Keratinocyte (primary cell): ENCODE results near the gene PPP1R1C.

Experiments
- CTCF ChIP-seq, 3 experiments: IDR thresholded peaks in 1 of 3; conservative IDR thresholded peaks in 1 of 3; optimal IDR thresholded peaks in 1 of 3; 2 replicates in 2 of 3; 3 replicates in 1 of 3; pipeline versions ENCODE3 to v1.5.1; 2011; ENCODE audit warnings: low read length in 3 of 3, mild to moderate bottlenecking in 3 of 3, moderate library complexity in 2 of 3, control low read depth in 1 of 3, inconsistent platforms in 1 of 3; ENCODE audit not compliant: insufficient read depth in 2 of 3; ENCODE audit errors: extremely low read depth in 1 of 3
- EZH2 ChIP-seq: IDR thresholded peaks from one replicate; pipeline ENCODE4 v1.6.1; 2012; ENCODE audit warnings: inconsistent platforms, mild to moderate bottlenecking, low read length, moderate library complexity

DNA sequence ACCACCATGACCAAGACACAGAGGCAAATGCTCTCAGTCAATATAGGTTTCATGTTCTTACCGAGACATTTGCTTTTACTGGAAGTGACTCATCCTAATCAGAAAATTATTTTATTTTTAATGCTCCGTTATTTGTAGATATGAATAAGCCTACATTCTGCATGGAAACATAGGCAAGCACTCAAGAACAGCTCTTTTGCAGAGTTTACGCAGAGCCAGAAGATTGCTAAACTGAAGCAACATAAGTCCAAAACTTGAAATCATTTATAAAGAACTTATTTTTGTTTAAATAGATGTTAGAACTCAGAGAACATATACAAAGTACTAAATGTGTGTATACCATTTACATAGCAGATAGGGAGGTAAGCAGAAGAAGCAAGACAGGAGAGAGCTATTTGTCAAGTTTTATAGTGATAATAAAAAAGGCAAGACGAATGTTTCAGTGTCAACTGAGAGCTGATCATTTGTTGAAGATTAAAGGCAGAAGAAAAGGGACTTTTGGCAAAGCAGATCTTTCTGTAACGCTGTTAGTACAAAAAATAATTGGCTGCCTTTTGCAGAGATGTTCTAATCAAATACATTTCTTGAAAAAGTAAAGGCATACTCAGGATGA, 12.4 kb upstream of the PPP1R1C start:
- TF ChIP-seq CTCF (optimal IDR thresholded peaks at IDR 0.05 in 1 of 3, IDR thresholded peaks at IDR 0.05 in 1 of 3, conservative IDR thresholded peaks at IDR 0.05 in 1 of 3; ENCODE audit: extremely low read depth in 1 of 3, insufficient read depth in 2 of 3, low read length in 3 of 3) = no peak
- no peak for TF ChIP-seq EZH2
